Liver (tissue), 3 donors: ENCODE data around the gene AP1M1.

Experiments used
- EGR1 ChIP-seq, 2 donors: IDR thresholded peaks; 2 replicates each; pipeline ENCODE4 v1.6.1; 2016 to 2018; ENCODE audit warnings: antibody characterized with exemption in 2 of 2, low read depth in 2 of 2
- FOXA1 ChIP-seq: IDR thresholded peaks from 2 replicates; pipeline ENCODE4 v1.6.1; 2016; ENCODE audit warnings: antibody characterized with exemption
- GABPA ChIP-seq, 2 donors: IDR thresholded peaks in 1 of 2; conservative IDR thresholded peaks in 1 of 2; 2 replicates each; pipeline ENCODE4 v1.6.1; 2016; ENCODE audit warnings: antibody characterized with exemption in 2 of 2, mild to moderate bottlenecking in 1 of 2, moderate library complexity in 1 of 2
- NR2F2 ChIP-seq: IDR thresholded peaks from 2 replicates; pipeline ENCODE4 v1.6.1; 2016; ENCODE audit warnings: antibody characterized with exemption
- RAD21 ChIP-seq, 2 donors: IDR thresholded peaks; 2 replicates each; pipeline ENCODE4 v1.6.1; 2016; ENCODE audit warnings: antibody characterized with exemption in 2 of 2, mild to moderate bottlenecking in 2 of 2
- TF ChIP-seq, protein P1 (sequence below): fragments of 150-350 bp; IDR thresholded peaks from 2 replicates; pipeline ENCODE4 v1.5.1; 2017; ENCODE audit warnings: improper control_type of control experiment, low read depth, low read length; ENCODE audit not compliant: missing input control
- TF ChIP-seq, protein P2 (sequence below): IDR thresholded peaks from 2 replicates; pipeline ENCODE4 v1.6.1; 2016; ENCODE audit warnings: antibody characterized with exemption
- TF ChIP-seq, protein P3 (sequence below): IDR thresholded peaks from 2 replicates; pipeline ENCODE4 v1.6.1; 2016; ENCODE audit warnings: antibody characterized with exemption
- TF ChIP-seq, protein P4 (sequence below): IDR thresholded peaks from 2 replicates; pipeline ENCODE4 v1.6.1; 2016; ENCODE audit warnings: antibody characterized with exemption, mild to moderate bottlenecking
- donor health status: healthy.
- donor health status: healthy.

DNA sequence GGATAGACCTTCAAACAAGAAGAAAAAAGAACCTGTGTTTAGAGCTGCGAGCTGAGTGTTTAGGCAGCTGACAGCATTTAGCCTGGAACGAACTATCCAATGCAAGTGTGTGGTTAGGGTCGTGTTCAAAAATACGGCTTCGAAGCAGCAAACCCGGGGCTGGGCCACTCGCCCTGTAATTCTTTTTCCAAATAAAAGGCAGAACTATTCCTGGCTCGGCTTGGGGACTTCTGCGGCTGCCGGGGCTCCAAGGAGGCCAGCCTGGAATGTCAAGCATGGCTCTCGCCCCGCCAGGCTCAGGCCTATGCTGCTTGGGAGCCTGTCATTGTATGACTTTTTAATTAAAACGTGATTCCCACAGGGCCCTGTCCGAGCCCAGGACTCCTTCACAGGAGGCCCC, 75.2 kb downstream of the AP1M1 start:
- TF ChIP-seq, protein P1, sequence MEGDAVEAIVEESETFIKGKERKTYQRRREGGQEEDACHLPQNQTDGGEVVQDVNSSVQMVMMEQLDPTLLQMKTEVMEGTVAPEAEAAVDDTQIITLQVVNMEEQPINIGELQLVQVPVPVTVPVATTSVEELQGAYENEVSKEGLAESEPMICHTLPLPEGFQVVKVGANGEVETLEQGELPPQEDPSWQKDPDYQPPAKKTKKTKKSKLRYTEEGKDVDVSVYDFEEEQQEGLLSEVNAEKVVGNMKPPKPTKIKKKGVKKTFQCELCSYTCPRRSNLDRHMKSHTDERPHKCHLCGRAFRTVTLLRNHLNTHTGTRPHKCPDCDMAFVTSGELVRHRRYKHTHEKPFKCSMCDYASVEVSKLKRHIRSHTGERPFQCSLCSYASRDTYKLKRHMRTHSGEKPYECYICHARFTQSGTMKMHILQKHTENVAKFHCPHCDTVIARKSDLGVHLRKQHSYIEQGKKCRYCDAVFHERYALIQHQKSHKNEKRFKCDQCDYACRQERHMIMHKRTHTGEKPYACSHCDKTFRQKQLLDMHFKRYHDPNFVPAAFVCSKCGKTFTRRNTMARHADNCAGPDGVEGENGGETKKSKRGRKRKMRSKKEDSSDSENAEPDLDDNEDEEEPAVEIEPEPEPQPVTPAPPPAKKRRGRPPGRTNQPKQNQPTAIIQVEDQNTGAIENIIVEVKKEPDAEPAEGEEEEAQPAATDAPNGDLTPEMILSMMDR: no peak
- TF ChIP-seq EGR1 (IDR thresholded peaks at IDR 0.05; ENCODE audit: low read depth in 2 of 2): no peak
- TF ChIP-seq, protein P2, sequence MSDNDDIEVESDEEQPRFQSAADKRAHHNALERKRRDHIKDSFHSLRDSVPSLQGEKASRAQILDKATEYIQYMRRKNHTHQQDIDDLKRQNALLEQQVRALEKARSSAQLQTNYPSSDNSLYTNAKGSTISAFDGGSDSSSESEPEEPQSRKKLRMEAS: no peak
- TF ChIP-seq, protein P3, sequence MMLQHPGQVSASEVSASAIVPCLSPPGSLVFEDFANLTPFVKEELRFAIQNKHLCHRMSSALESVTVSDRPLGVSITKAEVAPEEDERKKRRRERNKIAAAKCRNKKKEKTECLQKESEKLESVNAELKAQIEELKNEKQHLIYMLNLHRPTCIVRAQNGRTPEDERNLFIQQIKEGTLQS: no peak
- TF ChIP-seq FOXA1: no peak
- TF ChIP-seq GABPA (IDR thresholded peaks at IDR 0.05 in 1 of 2, conservative IDR thresholded peaks at IDR 0.05 in 1 of 2): no peak
- no peak for TF ChIP-seq NR2F2
- TF ChIP-seq RAD21 (IDR thresholded peaks at IDR 0.05): no peak
- TF ChIP-seq, protein P4, sequence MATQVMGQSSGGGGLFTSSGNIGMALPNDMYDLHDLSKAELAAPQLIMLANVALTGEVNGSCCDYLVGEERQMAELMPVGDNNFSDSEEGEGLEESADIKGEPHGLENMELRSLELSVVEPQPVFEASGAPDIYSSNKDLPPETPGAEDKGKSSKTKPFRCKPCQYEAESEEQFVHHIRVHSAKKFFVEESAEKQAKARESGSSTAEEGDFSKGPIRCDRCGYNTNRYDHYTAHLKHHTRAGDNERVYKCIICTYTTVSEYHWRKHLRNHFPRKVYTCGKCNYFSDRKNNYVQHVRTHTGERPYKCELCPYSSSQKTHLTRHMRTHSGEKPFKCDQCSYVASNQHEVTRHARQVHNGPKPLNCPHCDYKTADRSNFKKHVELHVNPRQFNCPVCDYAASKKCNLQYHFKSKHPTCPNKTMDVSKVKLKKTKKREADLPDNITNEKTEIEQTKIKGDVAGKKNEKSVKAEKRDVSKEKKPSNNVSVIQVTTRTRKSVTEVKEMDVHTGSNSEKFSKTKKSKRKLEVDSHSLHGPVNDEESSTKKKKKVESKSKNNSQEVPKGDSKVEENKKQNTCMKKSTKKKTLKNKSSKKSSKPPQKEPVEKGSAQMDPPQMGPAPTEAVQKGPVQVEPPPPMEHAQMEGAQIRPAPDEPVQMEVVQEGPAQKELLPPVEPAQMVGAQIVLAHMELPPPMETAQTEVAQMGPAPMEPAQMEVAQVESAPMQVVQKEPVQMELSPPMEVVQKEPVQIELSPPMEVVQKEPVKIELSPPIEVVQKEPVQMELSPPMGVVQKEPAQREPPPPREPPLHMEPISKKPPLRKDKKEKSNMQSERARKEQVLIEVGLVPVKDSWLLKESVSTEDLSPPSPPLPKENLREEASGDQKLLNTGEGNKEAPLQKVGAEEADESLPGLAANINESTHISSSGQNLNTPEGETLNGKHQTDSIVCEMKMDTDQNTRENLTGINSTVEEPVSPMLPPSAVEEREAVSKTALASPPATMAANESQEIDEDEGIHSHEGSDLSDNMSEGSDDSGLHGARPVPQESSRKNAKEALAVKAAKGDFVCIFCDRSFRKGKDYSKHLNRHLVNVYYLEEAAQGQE: no peak
